Bronchial epithelial cell (primary cell): Measurements from ENCODE around the gene LZIC. TPM values are rescaled to one million over a fixed set of nuclear protein-coding genes. Genes with fewer than 3 reads are reported as not detected.
"Not testable (repeated sequence)": the region's sequence is repeated elsewhere in the genome, so short reads cannot be mapped to it uniquely, and the experiment has no call there.

ENCODE experiments used
- DNase-seq: peaks from one replicate; pipeline ENCODE4 v3.0.0-alpha.2; 2010; ENCODE audit warnings: low read depth
- FAIRE-seq: peaks from 2 replicates; lab custom pipeline; 2011; peaks lifted over from hg19 to GRCh38; lab: Jason Lieb, UNC
- H3K27me3 ChIP-seq: 2 replicates; pipeline ENCODE4 v1.5.1; 2011; ENCODE audit warnings: low read length; ENCODE audit not compliant: control insufficient read depth, insufficient read depth
- H3K36me3 ChIP-seq: 2 replicates; pipeline ENCODE4 v1.5.1; 2011; ENCODE audit warnings: low read length; ENCODE audit not compliant: control insufficient read depth, insufficient read depth
- H3K4me3 ChIP-seq: 2 replicates; pipeline ENCODE4 v1.5.1; 2011; ENCODE audit warnings: mild to moderate bottlenecking, low read depth, low read length, control low read depth
- total RNA-seq: library from RNA; depleted of rRNA; stranded (reverse); fragments of >200 nt; gene quantifications from 2 replicates; pipeline ENCODE4 v1.2.1, GENCODE V29; 2014
- TF ChIP-seq, protein P1 (sequence below): IDR thresholded peaks from 2 replicates; pipeline ENCODE4 v1.5.1; 2011; ENCODE audit warnings: mild to moderate bottlenecking, moderate library complexity, low read length, control low read depth, inconsistent platforms; ENCODE audit not compliant: insufficient read depth, severe bottlenecking

LZIC gene
- total RNA-seq, 1 donor from 2014 or later, result 32.1 TPM

DNA sequence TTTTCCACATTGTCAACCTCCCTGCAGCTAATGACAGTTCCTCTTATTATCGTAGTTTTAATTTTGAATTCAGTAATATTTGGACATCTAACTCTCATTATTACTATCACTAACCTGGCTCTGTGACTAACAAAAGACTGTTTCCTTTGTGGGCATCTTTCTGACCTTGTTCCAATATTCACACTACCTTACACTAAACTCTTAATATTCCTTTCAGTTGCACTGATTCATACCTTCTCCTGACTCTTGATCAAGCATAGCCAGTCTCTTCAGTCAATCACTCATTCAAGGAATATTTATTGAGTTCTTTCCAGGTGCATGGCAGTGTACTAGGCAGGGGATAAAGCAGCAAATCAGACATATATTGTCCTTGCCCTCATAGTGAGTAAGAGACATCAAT lies 25.3 kb downstream of the LZIC start:
- DNase-seq (no peak), FAIRE-seq (no peak)
- Histone ChIP-seq H3K36me3 (no peaks in the 10 kb centered on the region), H3K4me3 (no peak overlapping the region), H3K27me3 (no peaks in the 10 kb centered on the region)
- TF ChIP-seq, protein P1, sequence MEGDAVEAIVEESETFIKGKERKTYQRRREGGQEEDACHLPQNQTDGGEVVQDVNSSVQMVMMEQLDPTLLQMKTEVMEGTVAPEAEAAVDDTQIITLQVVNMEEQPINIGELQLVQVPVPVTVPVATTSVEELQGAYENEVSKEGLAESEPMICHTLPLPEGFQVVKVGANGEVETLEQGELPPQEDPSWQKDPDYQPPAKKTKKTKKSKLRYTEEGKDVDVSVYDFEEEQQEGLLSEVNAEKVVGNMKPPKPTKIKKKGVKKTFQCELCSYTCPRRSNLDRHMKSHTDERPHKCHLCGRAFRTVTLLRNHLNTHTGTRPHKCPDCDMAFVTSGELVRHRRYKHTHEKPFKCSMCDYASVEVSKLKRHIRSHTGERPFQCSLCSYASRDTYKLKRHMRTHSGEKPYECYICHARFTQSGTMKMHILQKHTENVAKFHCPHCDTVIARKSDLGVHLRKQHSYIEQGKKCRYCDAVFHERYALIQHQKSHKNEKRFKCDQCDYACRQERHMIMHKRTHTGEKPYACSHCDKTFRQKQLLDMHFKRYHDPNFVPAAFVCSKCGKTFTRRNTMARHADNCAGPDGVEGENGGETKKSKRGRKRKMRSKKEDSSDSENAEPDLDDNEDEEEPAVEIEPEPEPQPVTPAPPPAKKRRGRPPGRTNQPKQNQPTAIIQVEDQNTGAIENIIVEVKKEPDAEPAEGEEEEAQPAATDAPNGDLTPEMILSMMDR, result no peak

DNA sequence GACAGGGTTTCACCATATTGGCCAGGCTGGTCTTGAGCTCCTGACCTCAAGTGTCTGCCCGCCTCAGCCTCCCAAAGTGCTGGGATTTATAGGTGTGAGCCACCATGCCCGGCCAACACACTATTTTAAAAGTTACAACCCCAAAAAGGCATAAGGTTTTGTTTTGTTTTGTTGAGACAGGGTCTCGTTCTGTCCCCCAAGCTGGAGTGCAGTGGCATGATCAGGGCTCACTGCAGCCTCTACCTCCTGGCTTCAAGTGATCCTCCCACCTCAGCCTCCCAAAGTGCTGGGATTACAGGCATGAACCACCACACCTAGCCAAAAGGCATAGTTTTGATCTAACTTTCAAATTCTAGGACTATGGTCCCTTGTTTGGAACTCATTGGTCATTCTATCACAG lies 25.7 kb downstream of the LZIC start:
- FAIRE-seq, DNase-seq, H3K36me3 ChIP-seq, H3K4me3 ChIP-seq, H3K27me3 ChIP-seq: not testable (repeated sequence)

DNA sequence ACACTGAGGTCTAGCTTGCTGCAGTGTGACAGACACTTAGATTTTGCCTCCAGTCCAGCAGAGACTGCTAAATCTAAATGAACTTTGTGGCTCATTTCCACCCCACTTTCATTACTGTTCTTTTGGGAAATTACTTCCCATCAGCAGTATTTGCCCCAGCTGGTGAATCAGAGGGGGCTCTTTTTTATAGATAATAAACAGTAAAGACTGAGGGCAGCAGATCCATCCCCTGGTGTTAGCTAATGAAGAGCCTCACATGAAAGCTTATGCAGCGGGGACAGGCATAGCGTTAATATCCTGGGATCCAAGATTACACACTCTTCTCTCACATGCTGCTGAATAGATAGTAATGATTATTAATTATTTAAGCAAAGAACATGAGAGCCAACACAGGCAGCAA lies 26.7 kb downstream of the LZIC start:
- no peaks in the 10 kb centered on the region for H3K36me3 ChIP-seq
- FAIRE-seq (no peak), DNase-seq (no peak)
- TF ChIP-seq, protein P1, result no peak
- H3K4me3 ChIP-seq, result no peak overlapping the region
- no peaks in the 10 kb centered on the region for H3K27me3 ChIP-seq

DNA sequence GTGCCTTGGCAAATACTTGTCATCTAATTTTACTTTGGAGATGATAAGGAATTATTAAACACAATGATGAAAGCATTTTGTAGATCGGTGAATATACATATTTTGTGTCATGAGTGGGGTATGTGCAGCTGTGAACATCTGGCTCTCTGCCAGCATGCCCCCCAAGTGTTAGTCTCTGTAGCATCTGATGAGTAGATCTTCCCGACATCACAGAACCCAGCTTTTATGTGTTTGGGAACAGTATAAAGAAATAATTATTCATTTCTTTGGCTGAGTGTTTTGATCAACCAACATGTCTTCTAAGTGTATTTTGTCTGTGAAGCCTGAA lies 28.6 kb downstream of the LZIC start:
- TF ChIP-seq, protein P1, result no peak
- Histone ChIP-seq H3K36me3 (no peaks in the 10 kb centered on the region), H3K27me3 (no peaks in the 10 kb centered on the region), H3K4me3 (no peak overlapping the region)
- DNase-seq (no peak), FAIRE-seq (no peak)

DNA sequence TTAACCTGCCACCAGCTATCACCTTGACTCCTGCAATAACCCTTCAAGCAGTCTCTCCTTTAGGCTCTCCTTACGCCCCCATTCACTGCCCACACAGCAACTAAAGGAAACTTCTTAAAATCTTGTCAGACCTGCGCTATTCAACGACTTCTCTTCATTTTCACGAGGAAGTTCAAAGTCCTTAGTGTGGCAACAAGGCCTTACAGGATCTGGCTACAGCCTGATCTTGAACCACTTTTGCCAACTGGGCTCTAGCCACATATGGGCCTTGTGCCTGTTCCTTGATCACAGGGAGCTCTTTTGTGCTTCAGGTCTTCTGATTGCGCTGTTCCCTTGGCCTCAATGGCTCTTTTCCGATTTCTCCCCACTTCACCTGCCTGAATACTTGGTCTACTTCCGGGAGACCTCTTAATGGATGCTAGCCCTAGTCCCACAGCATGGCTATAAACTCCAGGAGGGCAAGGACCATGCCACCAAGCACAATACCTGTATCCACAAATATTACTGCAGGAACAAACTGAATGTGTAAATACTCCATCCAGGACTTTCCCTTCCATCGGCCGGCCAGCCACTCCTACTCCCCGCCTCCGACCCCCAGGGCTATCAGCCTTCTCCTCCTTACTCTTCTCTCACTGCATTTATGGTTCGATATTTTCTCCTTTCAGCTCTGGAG lies 30.8 kb downstream of the LZIC start:
- no peak for DNase-seq
- H3K27me3 ChIP-seq, result no peaks in the 10 kb centered on the region
- no peaks in the 10 kb centered on the region for H3K36me3 ChIP-seq
- no peak for FAIRE-seq
- H3K4me3 ChIP-seq, result no peak overlapping the region
- TF ChIP-seq, protein P1, result no peak

DNA sequence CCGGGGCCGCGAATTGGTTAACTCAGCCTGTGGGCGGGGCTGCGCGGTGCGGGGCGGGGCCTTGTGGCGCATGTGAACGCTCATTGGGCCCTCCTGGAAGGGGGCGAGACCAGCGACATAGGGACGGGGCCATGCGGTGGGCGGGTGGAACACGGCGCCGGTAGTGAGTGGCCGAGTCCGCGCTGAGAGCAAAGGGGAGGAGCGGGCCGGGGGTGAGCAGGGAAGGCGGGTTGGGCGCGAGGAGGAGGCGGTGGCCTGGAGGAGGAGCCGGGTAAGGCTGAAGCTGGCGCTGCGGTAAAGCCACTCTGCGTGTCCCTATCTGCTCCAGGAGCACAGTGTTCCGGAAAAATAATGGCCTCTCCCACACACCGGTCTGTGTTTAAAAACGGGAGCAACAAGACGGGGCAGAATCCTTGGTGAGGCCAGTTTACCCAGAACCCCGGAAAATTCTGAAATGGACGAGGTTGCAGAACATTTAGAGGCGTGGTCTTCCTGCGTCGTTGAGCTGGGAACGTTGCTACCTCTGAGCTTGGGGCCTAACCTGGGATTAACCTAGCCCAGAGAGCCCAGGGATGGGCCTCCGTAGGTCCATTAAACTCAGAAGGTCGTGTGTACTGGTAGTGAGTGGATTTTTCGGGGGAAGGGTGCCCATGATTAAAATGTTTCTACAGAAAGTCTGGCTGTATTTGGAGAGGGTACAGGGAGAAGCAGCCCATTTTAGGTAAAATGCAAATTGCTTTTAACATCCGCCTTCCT lies 32.6 kb downstream of the LZIC start:
- no peak for FAIRE-seq
- H3K36me3 ChIP-seq, result no peaks in the 10 kb centered on the region

More for the DNA sequence above, 32.6 kb downstream of the LZIC start:
- TF ChIP-seq, protein P1, result no peak
- Histone ChIP-seq H3K4me3 (peak overlapping the region; percentile 53), H3K27me3 (no peaks in the 10 kb centered on the region)
- DNase-seq, result peak; percentile 93
